Activated naive CD4-positive, alpha-beta T cell (primary cell): ENCODE data around the gene MRPL18.
"Not testable (repeated sequence)": the region's sequence is repeated elsewhere in the genome, so short reads cannot be mapped to it uniquely, and the experiment has no call there.

Source experiments
- DNase-seq, 4 experiments: peaks; one replicate each; lab custom pipeline; 2025; lab: John Stamatoyannopoulos, UW

The MRPL18 gene

GRCh38 chr6:159772196-159772595 is 18.1 kb upstream of the MRPL18 start:
- DNase-seq: no peak

GRCh38 chr6:159777240-159777904 is 12.9 kb upstream of the MRPL18 start:
- no peak for DNase-seq

GRCh38 chr6:159778131-159778530 is 12.1 kb upstream of the MRPL18 start:
- DNase-seq: no peak

- no peak for DNase-seq
Measured at GRCh38 chr6:159778542-159779103, 11.6 kb upstream of the MRPL18 start.

- no peak for DNase-seq
Measured at GRCh38 chr6:159788276-159788675, 2.0 kb upstream of the MRPL18 start.

- peak in 2 of 4 experiments; percentile 31 to 40 for DNase-seq
Measured at GRCh38 chr6:159788753-159789376, 1.4 kb upstream of the MRPL18 start.

GRCh38 chr6:159789377-159790148 is 704 bp upstream of the MRPL18 start, which contains the start of gene TCP1:
Gene TCP1, minus strand, starts transcription at chr6:159789602. Its CDS starts 134 bp downstream, at chr6:159789468.
- DNase-seq: peak; percentile 96 to 97 (median 96)

- no peak for DNase-seq
Measured at GRCh38 chr6:159790956-159791598, 810 bp downstream of the MRPL18 start.

- DNase-seq: not testable (repeated sequence)
Measured at GRCh38 chr6:159794976-159795375, 4.7 kb downstream of the MRPL18 start.

- DNase-seq: no peak
Measured at GRCh38 chr6:159797554-159797953, 7.3 kb downstream of the MRPL18 start.

GRCh38 chr6:159800141-159800865 is 10.0 kb downstream of the MRPL18 start, which contains the start of gene PNLDC1:
Gene PNLDC1, plus strand, starts transcription at chr6:159800276. Its CDS starts 32 bp downstream, at chr6:159800308.
- no peak for DNase-seq

GRCh38 chr6:159801935-159802334 is 11.7 kb downstream of the MRPL18 start:
- no peak for DNase-seq

GRCh38 chr6:159804504-159804903 is 14.2 kb downstream of the MRPL18 start:
- DNase-seq: no peak

- no peak for DNase-seq
Measured at GRCh38 chr6:159805440-159806020, 15.3 kb downstream of the MRPL18 start.

- no peak for DNase-seq
Measured at GRCh38 chr6:159806021-159806458, 15.8 kb downstream of the MRPL18 start.

GRCh38 chr6:159807150-159807858 is 17.0 kb downstream of the MRPL18 start:
- DNase-seq: no peak

- no peak for DNase-seq
Measured at GRCh38 chr6:159808647-159809046, 18.4 kb downstream of the MRPL18 start.

GRCh38 chr6:159809149-159809548 is 18.9 kb downstream of the MRPL18 start:
- no peak for DNase-seq

- DNase-seq: no peak
Measured at GRCh38 chr6:159813781-159814180, 23.5 kb downstream of the MRPL18 start.

GRCh38 chr6:159815410-159815809 is 25.1 kb downstream of the MRPL18 start:
- DNase-seq: no peak
